Measurements from ENCODE around the gene CLCNKA.

DNA sequence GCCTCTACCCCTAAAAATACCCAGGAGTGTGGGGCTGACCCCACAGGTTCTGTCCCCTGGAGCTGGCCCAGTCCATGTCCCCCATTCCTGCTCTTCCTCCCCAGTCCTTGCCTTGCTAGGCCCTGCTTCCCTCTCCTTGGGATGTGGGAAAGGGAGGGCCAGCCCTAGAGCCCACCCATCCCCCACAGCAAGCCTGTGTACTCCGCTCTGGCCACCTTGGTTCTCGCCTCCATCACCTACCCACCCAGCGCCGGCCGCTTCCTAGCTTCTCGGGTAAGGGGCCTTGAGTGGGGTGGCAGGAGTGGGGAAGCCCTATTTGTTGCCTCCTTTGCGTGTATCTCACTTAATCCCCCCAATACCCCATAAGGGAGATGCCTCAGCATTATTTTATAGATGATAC lies 28.5 kb downstream of the CLCNKA start:
- TF ChIP-seq, protein P1, sequence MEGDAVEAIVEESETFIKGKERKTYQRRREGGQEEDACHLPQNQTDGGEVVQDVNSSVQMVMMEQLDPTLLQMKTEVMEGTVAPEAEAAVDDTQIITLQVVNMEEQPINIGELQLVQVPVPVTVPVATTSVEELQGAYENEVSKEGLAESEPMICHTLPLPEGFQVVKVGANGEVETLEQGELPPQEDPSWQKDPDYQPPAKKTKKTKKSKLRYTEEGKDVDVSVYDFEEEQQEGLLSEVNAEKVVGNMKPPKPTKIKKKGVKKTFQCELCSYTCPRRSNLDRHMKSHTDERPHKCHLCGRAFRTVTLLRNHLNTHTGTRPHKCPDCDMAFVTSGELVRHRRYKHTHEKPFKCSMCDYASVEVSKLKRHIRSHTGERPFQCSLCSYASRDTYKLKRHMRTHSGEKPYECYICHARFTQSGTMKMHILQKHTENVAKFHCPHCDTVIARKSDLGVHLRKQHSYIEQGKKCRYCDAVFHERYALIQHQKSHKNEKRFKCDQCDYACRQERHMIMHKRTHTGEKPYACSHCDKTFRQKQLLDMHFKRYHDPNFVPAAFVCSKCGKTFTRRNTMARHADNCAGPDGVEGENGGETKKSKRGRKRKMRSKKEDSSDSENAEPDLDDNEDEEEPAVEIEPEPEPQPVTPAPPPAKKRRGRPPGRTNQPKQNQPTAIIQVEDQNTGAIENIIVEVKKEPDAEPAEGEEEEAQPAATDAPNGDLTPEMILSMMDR (IDR thresholded peaks at IDR 0.05), result no peak
- no peak for TF ChIP-seq POLR2A (IDR thresholded peaks at IDR 0.05)

Data from testis (tissue), 2 donors.